Measurements from ENCODE around the gene RALY. TPM values are rescaled to one million over a fixed set of nuclear protein-coding genes. Genes with fewer than 3 reads are reported as not detected.
"Not testable (repeated sequence)": the region's sequence is repeated elsewhere in the genome, so short reads cannot be mapped to it uniquely, and the experiment has no call there.

Gene RALY
- total RNA-seq, 1 donor, result 94.6 TPM

DNA sequence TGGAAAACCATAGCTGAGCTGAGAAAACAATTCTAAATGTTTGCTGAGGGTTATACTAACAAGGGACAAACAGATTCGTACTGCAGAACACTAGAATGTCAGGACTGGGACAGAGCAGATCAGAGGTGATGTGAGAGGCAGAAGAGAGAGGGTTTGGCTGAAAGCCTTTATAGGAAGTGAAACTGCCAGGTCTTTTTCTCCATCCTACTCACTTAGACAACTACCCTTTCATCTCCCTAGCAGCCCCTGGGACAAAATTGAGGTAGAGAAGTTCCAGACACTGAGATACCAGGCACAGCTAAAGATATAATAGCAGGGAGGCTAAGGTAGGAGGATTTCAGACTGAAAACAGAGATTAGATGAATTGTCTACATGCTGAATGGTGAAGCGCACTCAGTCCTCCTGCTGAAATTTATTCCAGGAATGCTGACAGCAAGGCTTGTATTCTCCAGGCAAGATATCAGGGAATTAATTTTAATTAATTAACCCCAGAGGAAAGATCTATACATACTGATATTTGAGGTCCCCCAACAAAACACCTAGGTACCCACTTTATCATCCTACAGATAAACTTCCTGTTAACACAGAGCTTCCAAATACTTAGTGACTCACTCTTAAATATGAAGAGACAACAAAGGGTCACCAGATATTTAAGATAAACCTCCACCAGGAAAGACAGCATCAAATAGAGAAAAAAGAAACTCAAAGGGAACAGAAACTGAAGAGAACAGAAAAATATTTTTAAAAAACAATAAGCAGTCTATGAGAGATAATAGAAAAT is 130.9 kb downstream of the RALY start:
- no peaks in the 10 kb centered on the region for H3K4me1 ChIP-seq (ENCODE audit: insufficient read depth, low read length)
- no peak overlapping the region for H3K4me3 ChIP-seq (ENCODE audit: low read length)
- H3K27me3 ChIP-seq (ENCODE audit: insufficient read depth, low read length), result no peaks in the 10 kb centered on the region
- no peaks in the 10 kb centered on the region for H3K9me3 ChIP-seq (ENCODE audit: low read depth, low read length)

DNA sequence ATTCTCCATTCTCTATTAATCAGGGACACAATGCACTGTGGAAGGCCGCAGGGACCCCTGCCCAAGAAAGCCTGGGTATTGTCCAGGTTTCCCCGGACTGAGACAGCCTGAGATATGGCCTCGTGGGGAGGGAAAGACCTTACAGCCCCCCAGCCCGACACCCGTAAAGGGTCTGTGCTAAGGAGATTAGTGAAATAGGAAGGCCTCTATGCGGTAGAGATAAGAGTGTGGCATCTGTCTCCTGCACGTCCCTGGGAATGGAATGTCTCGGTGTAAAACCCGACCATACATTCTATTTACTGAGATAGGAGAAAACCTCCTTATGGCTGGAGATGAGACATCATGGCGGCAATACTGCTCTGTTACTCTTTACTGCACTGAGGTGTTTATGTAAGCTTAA is 134.1 kb downstream of the RALY start:
- H3K4me3 ChIP-seq (ENCODE audit: low read length), result no peak overlapping the region

DNA sequence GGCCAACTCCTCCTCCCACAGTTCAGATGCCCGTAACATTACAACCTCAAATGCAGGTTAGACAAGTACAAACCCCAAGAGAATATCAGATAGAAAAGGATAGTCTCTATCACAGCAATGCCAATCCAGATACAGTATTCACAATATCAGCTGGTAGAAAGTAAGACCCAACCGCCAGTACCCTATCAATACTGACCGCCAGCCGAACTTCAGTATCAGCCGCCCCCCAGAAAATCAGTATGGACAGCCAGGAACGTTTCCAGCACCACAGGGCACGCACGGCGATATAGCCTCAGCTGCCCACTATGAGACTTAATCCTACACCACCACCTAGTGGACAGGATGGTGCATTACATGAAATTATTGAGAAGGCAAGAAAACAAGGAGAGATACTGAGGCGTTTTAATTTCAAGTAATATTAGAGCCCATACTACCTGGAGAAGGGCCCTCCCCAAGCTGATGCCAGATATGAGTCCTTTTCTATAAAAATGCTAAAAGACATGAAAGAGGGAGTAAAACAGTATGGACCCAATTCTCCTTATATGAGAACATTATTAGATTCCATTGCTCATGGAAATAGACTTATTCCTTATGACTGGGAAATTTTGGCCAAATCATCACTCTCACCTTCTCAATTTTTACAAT is 135.9 kb downstream of the RALY start:
- H3K4me3 ChIP-seq (ENCODE audit: low read length), result no peak overlapping the region
- H3K27me3 ChIP-seq (ENCODE audit: insufficient read depth, low read length), result no peaks in the 10 kb centered on the region
- H3K9me3 ChIP-seq (ENCODE audit: low read depth, low read length), result no peaks in the 10 kb centered on the region
- H3K4me1 ChIP-seq (ENCODE audit: insufficient read depth, low read length), result no peaks in the 10 kb centered on the region

More for the DNA sequence above, 134.1 kb downstream of the RALY start:
- Histone ChIP-seq H3K9me3 (ENCODE audit: low read depth, low read length) (no peaks in the 10 kb centered on the region), H3K4me1 (ENCODE audit: insufficient read depth, low read length) (no peaks in the 10 kb centered on the region), H3K27me3 (ENCODE audit: insufficient read depth, low read length) (no peaks in the 10 kb centered on the region)

DNA sequence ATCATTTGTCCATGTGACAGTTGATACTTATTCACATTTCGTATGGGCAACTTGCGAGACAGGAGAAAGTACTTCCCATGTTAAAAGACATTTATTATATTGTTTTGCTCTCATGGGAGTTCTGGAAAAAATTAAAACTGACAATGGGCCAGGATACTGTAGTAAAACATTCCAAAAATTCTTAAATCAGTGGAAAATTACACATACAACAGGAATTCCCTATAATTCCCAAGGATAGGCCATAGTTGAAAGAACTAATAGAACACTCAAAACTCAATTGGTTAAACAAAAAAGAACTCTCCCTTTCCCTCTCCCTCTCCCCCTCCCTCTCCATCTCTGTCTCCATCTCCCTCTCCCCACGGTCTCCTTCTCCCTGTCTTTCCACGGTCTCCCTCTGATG is 137.8 kb downstream of the RALY start:
- Histone ChIP-seq H3K4me1 (ENCODE audit: insufficient read depth, low read length) (no peaks in the 10 kb centered on the region), H3K9me3 (ENCODE audit: low read depth, low read length) (no peaks in the 10 kb centered on the region), H3K27me3 (ENCODE audit: insufficient read depth, low read length) (no peaks in the 10 kb centered on the region), H3K4me3 (ENCODE audit: low read length) (no peak overlapping the region)

DNA sequence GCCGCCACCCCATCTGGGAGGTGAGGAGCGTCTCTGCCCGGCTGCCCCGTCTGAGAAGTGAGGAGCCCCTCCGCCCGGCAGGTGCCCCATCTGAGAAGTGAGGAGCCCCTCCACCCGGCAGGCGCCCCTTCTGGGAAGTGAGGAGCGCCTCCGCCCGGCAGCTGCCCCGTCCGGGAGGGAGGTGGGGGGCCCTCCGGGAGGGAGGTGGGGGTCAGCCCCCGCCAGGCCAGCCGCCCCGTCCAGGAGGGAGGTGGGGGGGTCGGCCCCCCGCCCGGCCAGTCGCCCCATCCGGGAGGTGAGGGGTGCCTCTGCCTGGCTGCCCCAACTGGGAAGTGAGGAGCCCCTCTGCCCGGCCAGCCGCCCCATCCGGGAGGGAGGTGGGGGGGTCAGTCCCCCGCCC is 138.8 kb downstream of the RALY start:
- not testable (repeated sequence) for H3K9me3 ChIP-seq (ENCODE audit: low read depth, low read length); H3K27me3 ChIP-seq (ENCODE audit: insufficient read depth, low read length); H3K4me3 ChIP-seq (ENCODE audit: low read length); H3K4me1 ChIP-seq (ENCODE audit: insufficient read depth, low read length)

DNA sequence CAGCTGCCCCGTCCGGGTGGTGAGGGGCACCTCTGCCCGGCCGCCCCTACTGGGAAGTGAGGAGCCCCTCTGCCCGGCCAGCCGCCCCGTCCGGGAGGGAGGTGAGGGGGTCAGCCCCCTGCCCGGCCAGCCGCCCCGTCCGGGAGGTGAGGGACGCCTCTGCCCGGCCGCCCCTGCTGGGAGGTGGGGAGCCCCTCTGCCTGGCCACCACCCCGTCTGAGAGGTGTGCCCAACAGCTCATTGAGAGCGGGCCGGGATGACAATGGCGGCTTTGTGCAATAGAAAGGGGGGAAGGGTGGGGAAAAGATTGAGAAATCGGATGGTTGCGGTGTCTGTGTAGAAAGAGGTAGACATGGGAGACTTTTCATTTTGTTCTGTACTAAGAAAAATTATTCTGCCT is 139.2 kb downstream of the RALY start:
- H3K4me1 ChIP-seq (ENCODE audit: insufficient read depth, low read length); H3K27me3 ChIP-seq (ENCODE audit: insufficient read depth, low read length); H3K9me3 ChIP-seq (ENCODE audit: low read depth, low read length); H3K4me3 ChIP-seq (ENCODE audit: low read length): not testable (repeated sequence)

DNA sequence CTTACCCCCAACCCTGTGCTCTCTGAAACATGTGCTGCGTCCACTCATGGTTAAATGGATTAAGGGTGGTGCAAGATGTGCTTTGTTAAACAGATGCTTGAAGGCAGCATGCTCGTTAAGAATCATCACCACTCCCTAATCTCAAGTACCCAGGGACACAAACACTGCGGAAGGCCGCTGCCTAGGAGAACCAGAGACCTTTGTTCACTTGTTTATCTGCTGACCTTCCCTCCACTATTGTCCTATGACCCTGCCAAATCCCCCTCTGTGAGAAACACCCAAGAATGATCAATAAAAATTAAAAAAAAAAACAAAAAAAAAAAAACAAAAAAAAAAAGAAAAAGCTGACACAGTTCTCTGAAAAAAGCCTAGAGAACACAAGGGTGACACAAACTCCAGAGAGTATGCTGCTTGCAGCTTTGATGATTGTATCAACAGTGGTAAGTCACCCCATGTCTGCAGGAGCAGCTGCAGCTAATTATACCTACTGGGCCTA is 139.7 kb downstream of the RALY start:
- H3K4me1 ChIP-seq (ENCODE audit: insufficient read depth, low read length); H3K9me3 ChIP-seq (ENCODE audit: low read depth, low read length); H3K27me3 ChIP-seq (ENCODE audit: insufficient read depth, low read length); H3K4me3 ChIP-seq (ENCODE audit: low read length): not testable (repeated sequence)

Other genes with a start within 250 kb of the RALY start
- gene CHMP4B, start 182.6 kb upstream of the RALY start, total RNA-seq, result 67.0 TPM
- gene EIF2S2, start 118.3 kb downstream of the RALY start, total RNA-seq, result 30.2 TPM
- 1.3 TPM for gene ASIP, start 247.5 kb downstream of the RALY start, total RNA-seq

Measured in mononuclear cell (primary cell).